AG04449 (cell line): Measurements from ENCODE around the gene CLIC6.

ENCODE experiments used
- CTCF ChIA-PET: fragments of 350-600 bp; formaldehyde crosslinking; extraction: SDS; loops from one replicate; lab custom pipeline; 2021; ENCODE audit warnings: antibody characterized with exemption; lab: Yijun Ruan, JAX
- POLR2A ChIA-PET: fragments of 400-600, 350-600 bp; formaldehyde crosslinking; extraction: SDS; loops from one replicate; lab custom pipeline; 2020; ENCODE audit warnings: antibody characterized with exemption, inconsistent platforms; lab: Yijun Ruan, JAX
- DNase-seq: peaks from one replicate; pipeline ENCODE4 v3.0.0-alpha.2; 2010; ENCODE audit warnings: low read depth, low spot score
- H3K4me3 ChIP-seq: 2 replicates; pipeline ENCODE4 v1.5.1; 2011; ENCODE audit warnings: low read depth, mild to moderate bottlenecking, control low read depth, low read length
- TF ChIP-seq, protein P1 (sequence below): IDR thresholded peaks from one replicate; pipeline ENCODE4 v1.5.1; 2011; ENCODE audit warnings: mild to moderate bottlenecking, moderate library complexity, low read length, control low read depth, inconsistent platforms; ENCODE audit not compliant: insufficient read depth; ENCODE audit errors: missing control alignments

CLIC6 gene

DNA sequence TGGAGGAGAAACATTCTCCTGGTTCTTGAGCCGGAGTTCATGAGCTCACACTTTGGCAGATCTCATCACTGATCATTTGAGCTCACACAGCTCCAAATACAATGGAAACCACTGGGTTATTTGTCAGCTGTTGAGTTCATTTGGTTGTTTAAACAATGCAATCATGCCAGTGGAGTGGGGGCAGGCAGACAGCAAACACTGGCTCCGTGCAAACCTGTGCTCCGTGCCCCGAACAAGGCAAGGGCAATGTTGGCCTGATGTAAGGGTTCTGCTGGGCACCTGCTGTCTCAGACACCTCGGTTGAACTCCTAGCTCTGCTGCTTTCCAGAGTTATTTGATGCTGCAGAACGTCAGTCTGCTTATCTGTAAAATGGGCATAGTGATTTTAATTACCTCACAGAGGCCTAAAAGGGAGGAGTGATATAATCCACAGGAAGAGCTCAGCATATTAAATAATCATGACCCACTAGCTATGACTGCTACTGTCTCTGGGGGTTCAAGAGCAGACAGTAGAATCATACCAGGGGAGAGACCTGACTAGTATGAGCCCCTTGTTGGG is 20.0 kb upstream of the CLIC6 start:
- CTCF ChIA-PET: interaction anchor here (1.3 to 2.9 kb wide), 3 partner anchors 18 to 301 kb away, joined by 3 to 18 read pairs (median 4); no protein-coding TSS in a partner anchor
- H3K4me3 ChIP-seq: no peak overlapping the region
- POLR2A ChIA-PET: no interaction called here
- TF ChIP-seq, protein P1, sequence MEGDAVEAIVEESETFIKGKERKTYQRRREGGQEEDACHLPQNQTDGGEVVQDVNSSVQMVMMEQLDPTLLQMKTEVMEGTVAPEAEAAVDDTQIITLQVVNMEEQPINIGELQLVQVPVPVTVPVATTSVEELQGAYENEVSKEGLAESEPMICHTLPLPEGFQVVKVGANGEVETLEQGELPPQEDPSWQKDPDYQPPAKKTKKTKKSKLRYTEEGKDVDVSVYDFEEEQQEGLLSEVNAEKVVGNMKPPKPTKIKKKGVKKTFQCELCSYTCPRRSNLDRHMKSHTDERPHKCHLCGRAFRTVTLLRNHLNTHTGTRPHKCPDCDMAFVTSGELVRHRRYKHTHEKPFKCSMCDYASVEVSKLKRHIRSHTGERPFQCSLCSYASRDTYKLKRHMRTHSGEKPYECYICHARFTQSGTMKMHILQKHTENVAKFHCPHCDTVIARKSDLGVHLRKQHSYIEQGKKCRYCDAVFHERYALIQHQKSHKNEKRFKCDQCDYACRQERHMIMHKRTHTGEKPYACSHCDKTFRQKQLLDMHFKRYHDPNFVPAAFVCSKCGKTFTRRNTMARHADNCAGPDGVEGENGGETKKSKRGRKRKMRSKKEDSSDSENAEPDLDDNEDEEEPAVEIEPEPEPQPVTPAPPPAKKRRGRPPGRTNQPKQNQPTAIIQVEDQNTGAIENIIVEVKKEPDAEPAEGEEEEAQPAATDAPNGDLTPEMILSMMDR: no peak
- no peak for DNase-seq

DNA sequence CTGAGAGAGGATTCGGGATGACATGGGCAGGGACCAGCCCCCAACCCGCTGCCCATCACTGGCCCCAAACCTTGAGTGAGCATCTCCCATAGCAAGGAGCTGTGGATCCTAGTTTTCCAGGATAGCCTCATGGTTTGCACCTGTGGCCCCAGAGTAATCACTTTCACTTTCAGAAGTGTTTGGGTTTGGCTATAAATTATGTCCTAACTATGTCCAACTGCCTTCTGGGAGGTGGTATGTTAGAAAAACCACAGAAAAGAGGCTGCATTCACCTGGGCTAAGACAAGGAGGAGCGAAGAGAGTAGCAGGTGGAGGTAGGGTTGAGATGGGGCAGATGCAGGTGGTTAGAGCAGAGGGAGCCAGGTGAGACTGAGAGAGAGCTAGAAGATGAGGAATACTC is 19.4 kb upstream of the CLIC6 start:
- no peak for DNase-seq

DNA sequence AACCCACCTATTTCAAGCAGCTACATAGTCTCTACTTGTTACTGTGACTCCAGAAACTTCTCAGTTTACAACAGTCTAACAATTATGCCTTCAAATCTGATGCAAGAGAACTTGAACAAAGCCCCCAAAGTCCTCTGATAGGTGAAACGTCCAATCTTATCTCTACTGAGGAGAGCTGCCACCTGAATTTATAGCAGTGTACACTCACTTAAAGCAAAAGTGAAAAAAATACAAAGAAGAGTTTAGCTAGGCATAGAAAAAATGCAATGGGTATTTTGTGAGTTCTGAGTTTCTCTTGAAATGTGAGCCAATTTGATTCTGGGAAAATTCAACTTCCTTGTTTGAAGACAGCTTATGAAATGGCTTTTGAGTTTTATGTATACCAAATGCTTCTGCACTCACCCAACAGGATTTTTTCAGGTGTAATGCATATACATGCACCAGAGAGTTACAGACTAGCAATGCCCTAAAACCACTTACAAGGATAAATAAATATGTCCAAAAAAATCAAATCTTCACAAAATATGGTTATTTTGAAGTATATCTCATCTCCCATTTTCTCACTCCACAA is 17.8 kb upstream of the CLIC6 start:
- no peak overlapping the region for H3K4me3 ChIP-seq
- DNase-seq: no peak
- CTCF ChIA-PET: interaction anchor here (0.9 kb wide), 1 partner anchor 48 kb away, joined by 3 read pairs; no protein-coding TSS in a partner anchor
- POLR2A ChIA-PET: no interaction called here
- TF ChIP-seq, protein P1: no peak

More for the DNA sequence above, 19.4 kb upstream of the CLIC6 start:
- TF ChIP-seq, protein P1: no peak
- ChIA-PET CTCF (interaction anchor here (1.3 to 2.9 kb wide), 3 partner anchors 18 to 301 kb away, joined by 3 to 18 read pairs (median 4); no protein-coding TSS in a partner anchor), POLR2A (no interaction called here)
- no peak overlapping the region for H3K4me3 ChIP-seq

- POLR2A ChIA-PET: no interaction called here
- CTCF ChIA-PET: interaction anchor here (1.8 kb wide), 1 partner anchor 20 kb away, joined by 7 read pairs; no protein-coding TSS in a partner anchor
- H3K4me3 ChIP-seq: no peak overlapping the region
- no peak for DNase-seq
- TF ChIP-seq, protein P1: no peak
These were observed 17.2 kb upstream of the CLIC6 start for GRCh38 chr21:34651642-34652041.

- H3K4me3 ChIP-seq: no peak overlapping the region
- ChIA-PET CTCF (interaction anchor here (1.0 to 2.1 kb wide), 4 partner anchors 13 to 1287 kb away, joined by 3 to 7 read pairs (median 6); no protein-coding TSS in a partner anchor), POLR2A (no interaction called here)
- TF ChIP-seq, protein P1: no peak
- no peak for DNase-seq
These were observed 15.3 kb upstream of the CLIC6 start for GRCh38 chr21:34653522-34653921.

DNA sequence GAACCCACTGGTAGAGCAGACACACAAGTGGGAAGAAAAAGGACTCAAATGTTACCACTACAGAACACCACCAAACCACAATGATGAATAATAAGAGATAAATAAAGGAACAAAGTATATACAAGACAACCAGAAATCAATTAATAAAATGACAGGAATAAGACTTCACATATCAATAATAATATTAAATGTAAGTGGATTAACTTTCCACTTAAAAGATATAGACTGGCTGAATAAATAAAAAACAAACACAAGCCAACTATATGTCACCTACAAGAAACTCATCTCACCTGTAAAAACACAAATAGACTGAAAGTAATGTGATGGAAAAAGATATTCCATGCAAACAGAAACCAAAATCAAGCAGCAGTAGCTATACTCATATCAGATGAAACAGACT is 6.9 kb upstream of the CLIC6 start:
- ChIA-PET POLR2A (no interaction called here), CTCF (no interaction called here)
- H3K4me3 ChIP-seq: no peak overlapping the region
- no peak for DNase-seq
- TF ChIP-seq, protein P1: no peak
